Measurements from ENCODE around the gene BUB1B. TPM values are rescaled to one million over a fixed set of nuclear protein-coding genes. Genes with fewer than 3 reads are reported as not detected.

Gene BUB1B
- polyA plus RNA-seq, 1 of the 3 experiments (the other 2 are of a cell fraction) = 12.6 TPM

DNA sequence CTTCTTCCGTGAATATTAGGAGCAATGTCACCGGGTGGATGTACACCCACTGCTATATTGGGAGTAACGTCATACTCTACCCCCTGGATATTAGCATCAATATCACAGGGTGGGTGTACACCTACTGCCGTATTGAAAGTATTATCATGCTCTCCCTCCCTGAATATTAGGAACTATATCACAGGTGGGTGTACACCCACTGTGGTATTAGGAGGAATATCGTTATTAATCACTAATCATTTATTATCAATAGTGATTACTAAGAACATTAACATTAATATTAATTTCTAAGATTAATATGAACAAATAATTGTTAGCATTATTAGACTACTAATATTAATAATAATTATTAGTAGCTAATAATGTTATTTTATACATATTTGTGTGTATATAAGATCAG, 30.8 kb upstream of the BUB1B start:
- H3K27me3 ChIP-seq (ENCODE audit: insufficient read depth) = peaks cover 20% of the 10 kb centered on the region; the same call in 1 of the 2 replicates
- H3F3A ChIP-seq (replicated peaks; ENCODE audit: insufficient read depth) = no peaks in the 10 kb centered on the region
- no peaks in the 10 kb centered on the region for H3K79me2 ChIP-seq (ENCODE audit: insufficient read depth)
- no peak overlapping the region for H3K4me3 ChIP-seq (ENCODE audit: low read depth in 2 of 2, low read length in 1 of 2)
- POLR2A ChIA-PET = no interaction called here
- no peaks in the 10 kb centered on the region for H3K9me3 ChIP-seq
- TF ChIP-seq ELF1 (IDR thresholded peaks at IDR 0.05) (no peak), RAD21 (IDR thresholded peaks at IDR 0.05; ENCODE audit: low read length) (no peak), MXI1 (IDR thresholded peaks at IDR 0.05; ENCODE audit: low read depth, low read length) (no peak), REST (IDR thresholded peaks at IDR 0.05; ENCODE audit: low read depth, low read length) (no peak), RXRA (IDR thresholded peaks at IDR 0.05; ENCODE audit: borderline replicate concordance, low read depth) (no peak), FOXM1 (IDR thresholded peaks at IDR 0.05; ENCODE audit: low read depth) (no peak), YY1 (IDR thresholded peaks at IDR 0.05; ENCODE audit: low read depth) (no peak), CHD2 (IDR thresholded peaks at IDR 0.05; ENCODE audit: low read length, partially characterized antibody) (no peak), NRF1 (IDR thresholded peaks at IDR 0.05; ENCODE audit: low read depth, low read length) (no peak), SIN3A (IDR thresholded peaks at IDR 0.05; ENCODE audit: borderline replicate concordance, low read depth, low read length) (no peak)
- TF ChIP-seq, protein P1, sequence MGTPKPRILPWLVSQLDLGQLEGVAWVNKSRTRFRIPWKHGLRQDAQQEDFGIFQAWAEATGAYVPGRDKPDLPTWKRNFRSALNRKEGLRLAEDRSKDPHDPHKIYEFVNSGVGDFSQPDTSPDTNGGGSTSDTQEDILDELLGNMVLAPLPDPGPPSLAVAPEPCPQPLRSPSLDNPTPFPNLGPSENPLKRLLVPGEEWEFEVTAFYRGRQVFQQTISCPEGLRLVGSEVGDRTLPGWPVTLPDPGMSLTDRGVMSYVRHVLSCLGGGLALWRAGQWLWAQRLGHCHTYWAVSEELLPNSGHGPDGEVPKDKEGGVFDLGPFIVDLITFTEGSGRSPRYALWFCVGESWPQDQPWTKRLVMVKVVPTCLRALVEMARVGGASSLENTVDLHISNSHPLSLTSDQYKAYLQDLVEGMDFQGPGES (IDR thresholded peaks at IDR 0.05; ENCODE audit: low read depth, low read length) = no peak
- TF ChIP-seq, protein P2, sequence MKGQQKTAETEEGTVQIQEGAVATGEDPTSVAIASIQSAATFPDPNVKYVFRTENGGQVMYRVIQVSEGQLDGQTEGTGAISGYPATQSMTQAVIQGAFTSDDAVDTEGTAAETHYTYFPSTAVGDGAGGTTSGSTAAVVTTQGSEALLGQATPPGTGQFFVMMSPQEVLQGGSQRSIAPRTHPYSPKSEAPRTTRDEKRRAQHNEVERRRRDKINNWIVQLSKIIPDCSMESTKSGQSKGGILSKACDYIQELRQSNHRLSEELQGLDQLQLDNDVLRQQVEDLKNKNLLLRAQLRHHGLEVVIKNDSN (IDR thresholded peaks at IDR 0.05; ENCODE audit: borderline replicate concordance, low read depth) = no peak
- no peak overlapping the region for H2AFZ ChIP-seq (ENCODE audit: low read depth)
- no peaks in the 10 kb centered on the region for H3K4me1 ChIP-seq (ENCODE audit: control insufficient read depth in 1 of 2, insufficient read depth in 2 of 2, low read depth in 1 of 2, low read length in 1 of 2)
- no peaks in the 10 kb centered on the region for H4K20me1 ChIP-seq (ENCODE audit: insufficient read depth)
- no peaks in the 10 kb centered on the region for H3K9me2 ChIP-seq
- no peak overlapping the region for H3K4me2 ChIP-seq
- no peak overlapping the region for H3K9ac ChIP-seq
- WGBS (ENCODE audit: low lambda C conversion rate) = 24% methylated on average over 5 of the region's 5 CpGs
- CTCF ChIA-PET = no interaction called here
- H3K27ac ChIP-seq (ENCODE audit: low read depth in 2 of 2, low read length in 1 of 2) = no peak overlapping the region
- DNase-seq = no peak
- H3K36me3 ChIP-seq (replicated peaks in 1 of 2; ENCODE audit: control insufficient read depth in 1 of 2, insufficient read depth in 2 of 2, low read length in 1 of 2) = no peaks in the 10 kb centered on the region
